ENCODE measurements around the gene PRUNE2. TPM values are rescaled to one million over a fixed set of nuclear protein-coding genes. Genes with fewer than 3 reads are reported as not detected.

PRUNE2 gene
- total and polyA plus RNA-seq, 4 donors, result 3.8 to 18.1 (median 7.8) TPM

DNA sequence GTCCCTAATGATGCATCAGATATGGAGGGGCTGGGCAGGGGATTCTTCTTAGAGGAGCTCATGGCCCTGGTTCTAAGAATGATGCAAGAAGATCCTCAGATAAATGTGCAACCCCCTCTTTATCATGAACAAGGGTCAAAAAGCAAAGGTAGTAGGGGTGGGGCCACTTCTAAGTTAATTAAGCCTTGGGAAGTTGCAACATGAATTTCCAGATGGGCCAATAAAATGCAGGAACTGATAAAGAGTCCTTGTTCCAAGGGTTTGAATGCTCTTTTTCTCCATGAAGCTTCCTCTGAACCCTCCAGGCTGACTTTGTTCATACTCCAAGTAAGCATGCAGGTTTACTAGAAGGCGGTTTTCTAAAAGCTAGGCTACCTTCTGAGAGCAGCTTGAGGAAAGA lies 116.1 kb downstream of the PRUNE2 start:
- TF ChIP-seq, protein P1, sequence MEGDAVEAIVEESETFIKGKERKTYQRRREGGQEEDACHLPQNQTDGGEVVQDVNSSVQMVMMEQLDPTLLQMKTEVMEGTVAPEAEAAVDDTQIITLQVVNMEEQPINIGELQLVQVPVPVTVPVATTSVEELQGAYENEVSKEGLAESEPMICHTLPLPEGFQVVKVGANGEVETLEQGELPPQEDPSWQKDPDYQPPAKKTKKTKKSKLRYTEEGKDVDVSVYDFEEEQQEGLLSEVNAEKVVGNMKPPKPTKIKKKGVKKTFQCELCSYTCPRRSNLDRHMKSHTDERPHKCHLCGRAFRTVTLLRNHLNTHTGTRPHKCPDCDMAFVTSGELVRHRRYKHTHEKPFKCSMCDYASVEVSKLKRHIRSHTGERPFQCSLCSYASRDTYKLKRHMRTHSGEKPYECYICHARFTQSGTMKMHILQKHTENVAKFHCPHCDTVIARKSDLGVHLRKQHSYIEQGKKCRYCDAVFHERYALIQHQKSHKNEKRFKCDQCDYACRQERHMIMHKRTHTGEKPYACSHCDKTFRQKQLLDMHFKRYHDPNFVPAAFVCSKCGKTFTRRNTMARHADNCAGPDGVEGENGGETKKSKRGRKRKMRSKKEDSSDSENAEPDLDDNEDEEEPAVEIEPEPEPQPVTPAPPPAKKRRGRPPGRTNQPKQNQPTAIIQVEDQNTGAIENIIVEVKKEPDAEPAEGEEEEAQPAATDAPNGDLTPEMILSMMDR (IDR thresholded peaks at IDR 0.05; ENCODE audit: control extremely low read depth, extremely low read depth), result no peak
- H3K9ac ChIP-seq (ENCODE audit: insufficient read depth in 1 of 2, low read length in 2 of 2), result no peak overlapping the region
- DNase-seq, result no peak
- no peak for ATAC-seq (ENCODE audit: insufficient read depth, low FRiP score)
- H3K27ac ChIP-seq (ENCODE audit: low read depth in 1 of 2, low read length in 1 of 2), result no peak overlapping the region
- H3K4me1 ChIP-seq (ENCODE audit: control insufficient read depth in 5 of 5, insufficient read depth in 5 of 5, low read length in 5 of 5), result no peaks in the 10 kb centered on the region
- H3K4me3 ChIP-seq, result no peak overlapping the region
- WGBS, 2 donors, result 98 to 100% methylated on average over 1 of the region's 1 CpG
- no peaks in the 10 kb centered on the region for H3K27me3 ChIP-seq (ENCODE audit: control insufficient read depth in 3 of 3, insufficient read depth in 3 of 3, low read length in 2 of 3)
- H3K36me3 ChIP-seq (ENCODE audit: control insufficient read depth in 4 of 4, insufficient read depth in 4 of 4, low read length in 4 of 4), result no peaks in the 10 kb centered on the region
- no peaks in the 10 kb centered on the region for H3K9me3 ChIP-seq (ENCODE audit: control insufficient read depth in 4 of 4, insufficient read depth in 3 of 4, low read length in 3 of 4)

DNA sequence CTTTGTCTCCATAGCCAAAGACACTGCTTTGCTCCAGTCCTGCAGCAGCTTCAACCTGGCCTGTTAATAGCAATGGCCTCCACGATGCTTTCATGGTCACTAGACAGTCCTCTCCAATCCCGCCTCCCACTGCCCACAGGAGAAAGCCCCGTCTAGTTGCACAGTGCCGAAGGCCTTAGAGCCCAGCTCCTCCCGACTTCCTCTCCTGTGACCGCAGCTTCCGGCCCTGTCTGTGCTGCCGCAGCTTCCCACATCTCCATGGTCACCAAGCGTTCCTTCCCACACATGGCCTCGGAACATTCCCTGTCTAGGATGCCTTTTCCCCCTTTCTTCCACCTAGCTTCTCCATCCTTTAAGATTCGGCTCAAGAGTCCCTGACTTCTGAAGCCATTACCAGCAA lies 118.2 kb downstream of the PRUNE2 start:
- DNase-seq, result no peak
- TF ChIP-seq, protein P1 (IDR thresholded peaks at IDR 0.05; ENCODE audit: control extremely low read depth, extremely low read depth), result no peak
- H3K27me3 ChIP-seq (ENCODE audit: control insufficient read depth in 3 of 3, insufficient read depth in 3 of 3, low read length in 2 of 3), result no peaks in the 10 kb centered on the region
- ATAC-seq (ENCODE audit: insufficient read depth, low FRiP score), result no peak
- WGBS, 2 donors, result 82 to 85% methylated on average over 11 of the region's 11 CpGs
- no peak overlapping the region for H3K9ac ChIP-seq (ENCODE audit: insufficient read depth in 1 of 2, low read length in 2 of 2)
- peaks cover 0 to 6% (median 0%) of the 10 kb centered on the region in 4 donors for H3K9me3 ChIP-seq (ENCODE audit: control insufficient read depth in 4 of 4, insufficient read depth in 3 of 4, low read length in 3 of 4)
- H3K27ac ChIP-seq (ENCODE audit: low read depth in 1 of 2, low read length in 1 of 2), result no peak overlapping the region
- no peaks in the 10 kb centered on the region for H3K36me3 ChIP-seq (ENCODE audit: control insufficient read depth in 4 of 4, insufficient read depth in 4 of 4, low read length in 4 of 4)
- no peaks in the 10 kb centered on the region for H3K4me1 ChIP-seq (ENCODE audit: control insufficient read depth in 5 of 5, insufficient read depth in 5 of 5, low read length in 5 of 5)
- no peak overlapping the region for H3K4me3 ChIP-seq

DNA sequence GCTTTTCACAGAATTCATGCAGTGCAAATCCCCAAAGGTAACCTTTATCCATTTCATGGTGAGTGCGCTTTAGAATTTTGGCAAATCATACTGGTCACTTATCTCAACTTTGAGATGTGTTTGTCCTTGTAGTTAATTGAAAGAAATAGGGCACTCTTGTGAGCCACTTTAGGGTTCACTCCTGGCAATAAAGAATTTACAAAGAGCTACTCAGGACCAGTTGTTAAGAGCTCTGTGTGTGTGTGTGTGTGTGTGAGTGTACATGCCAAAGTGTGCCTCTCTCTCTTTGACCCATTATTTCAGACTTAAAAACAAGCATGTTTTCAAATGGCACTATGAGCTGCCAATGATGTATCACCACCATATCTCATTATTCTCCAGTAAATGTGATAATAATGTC lies 120.4 kb downstream of the PRUNE2 start:
- H3K9ac ChIP-seq (ENCODE audit: insufficient read depth in 1 of 2, low read length in 2 of 2), result no peak overlapping the region
- H3K27ac ChIP-seq (ENCODE audit: low read depth in 1 of 2, low read length in 1 of 2), result no peak overlapping the region
- no peaks in the 10 kb centered on the region for H3K36me3 ChIP-seq (ENCODE audit: control insufficient read depth in 4 of 4, insufficient read depth in 4 of 4, low read length in 4 of 4)
- ATAC-seq (ENCODE audit: insufficient read depth, low FRiP score) (no peak), DNase-seq (peak in 1 of 3 donors; percentile 44)
- H3K27me3 ChIP-seq (ENCODE audit: control insufficient read depth in 3 of 3, insufficient read depth in 3 of 3, low read length in 2 of 3), result no peaks in the 10 kb centered on the region
- TF ChIP-seq, protein P1 (IDR thresholded peaks at IDR 0.05; ENCODE audit: control extremely low read depth, extremely low read depth), result no peak
- peaks cover 0 to 6% (median 0%) of the 10 kb centered on the region in 4 donors for H3K9me3 ChIP-seq (ENCODE audit: control insufficient read depth in 4 of 4, insufficient read depth in 3 of 4, low read length in 3 of 4)
- 67 to 82% methylated on average over 1 of the region's 1 CpG for WGBS, 2 donors
- no peak overlapping the region for H3K4me3 ChIP-seq
- H3K4me1 ChIP-seq (ENCODE audit: control insufficient read depth in 5 of 5, insufficient read depth in 5 of 5, low read length in 5 of 5), result no peaks in the 10 kb centered on the region

DNA sequence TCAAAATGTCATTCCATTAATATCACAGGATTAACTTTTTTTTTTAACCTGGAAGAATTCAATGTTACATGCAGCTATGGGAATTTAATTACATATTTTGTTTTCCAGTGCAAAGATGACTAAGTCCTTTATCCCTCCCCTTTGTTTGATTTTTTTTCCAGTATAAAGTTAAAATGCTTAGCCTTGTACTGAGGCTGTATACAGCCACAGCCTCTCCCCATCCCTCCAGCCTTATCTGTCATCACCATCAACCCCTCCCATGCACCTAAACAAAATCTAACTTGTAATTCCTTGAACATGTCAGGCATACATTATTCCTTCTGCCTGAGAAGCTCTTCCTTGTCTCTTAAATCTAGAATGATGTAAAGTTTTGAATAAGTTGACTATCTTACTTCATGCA lies 121.0 kb downstream of the PRUNE2 start:
- Histone ChIP-seq H3K4me1 (ENCODE audit: control insufficient read depth in 5 of 5, insufficient read depth in 5 of 5, low read length in 5 of 5) (no peaks in the 10 kb centered on the region), H3K4me3 (no peak overlapping the region), H3K9me3 (ENCODE audit: control insufficient read depth in 4 of 4, insufficient read depth in 3 of 4, low read length in 3 of 4) (peaks cover 0 to 6% (median 0%) of the 10 kb centered on the region in 4 donors), H3K9ac (ENCODE audit: insufficient read depth in 1 of 2, low read length in 2 of 2) (no peak overlapping the region), H3K36me3 (ENCODE audit: control insufficient read depth in 4 of 4, insufficient read depth in 4 of 4, low read length in 4 of 4) (no peaks in the 10 kb centered on the region), H3K27ac (ENCODE audit: low read depth in 1 of 2, low read length in 1 of 2) (no peak overlapping the region), H3K27me3 (ENCODE audit: control insufficient read depth in 3 of 3, insufficient read depth in 3 of 3, low read length in 2 of 3) (no peaks in the 10 kb centered on the region)
- ATAC-seq (ENCODE audit: insufficient read depth, low FRiP score) (no peak), DNase-seq (no peak)
- TF ChIP-seq, protein P1 (IDR thresholded peaks at IDR 0.05; ENCODE audit: control extremely low read depth, extremely low read depth), result no peak
